LNCaP clone FGC (cell line): ENCODE measurements around the gene TIMP2.

Source experiments
- DNase-seq: peaks from one replicate; pipeline ENCODE4 v3.0.0-alpha.2; 2011; ENCODE audit warnings: low read depth
- H3K4me3 ChIP-seq: 2 replicates; pipeline ENCODE4 v1.5.1; 2011; ENCODE audit warnings: mild to moderate bottlenecking, low read depth, low read length, control low read depth
- CTCF ChIP-seq: IDR thresholded peaks from 2 replicates; pipeline ENCODE4 v1.5.1; 2012; ENCODE audit warnings: mild to moderate bottlenecking; ENCODE audit not compliant: control insufficient read depth, insufficient read depth; ENCODE audit errors: extremely low read depth

The TIMP2 gene

GRCh38 chr17:78897664-78898047 is 27.5 kb downstream of the TIMP2 start:
- H3K4me3 ChIP-seq, result no peak overlapping the region
- no peak for DNase-seq
- no peak for TF ChIP-seq CTCF

GRCh38 chr17:78896834-78897663 is 28.1 kb downstream of the TIMP2 start:
- H3K4me3 ChIP-seq, result no peak overlapping the region
- no peak for TF ChIP-seq CTCF
- DNase-seq, result no peak

- no peak overlapping the region for H3K4me3 ChIP-seq
- DNase-seq, result no peak
- no peak for TF ChIP-seq CTCF
Measured at GRCh38 chr17:78896091-78896833, 28.9 kb downstream of the TIMP2 start.

GRCh38 chr17:78895322-78895721 is 29.9 kb downstream of the TIMP2 start:
- TF ChIP-seq CTCF, result no peak
- H3K4me3 ChIP-seq, result no peak overlapping the region
- no peak for DNase-seq

GRCh38 chr17:78893684-78894083 is 31.5 kb downstream of the TIMP2 start:
- DNase-seq, result no peak
- no peak overlapping the region for H3K4me3 ChIP-seq
- no peak for TF ChIP-seq CTCF

GRCh38 chr17:78892936-78893379 is 32.2 kb downstream of the TIMP2 start:
- H3K4me3 ChIP-seq, result no peak overlapping the region
- no peak for TF ChIP-seq CTCF
- DNase-seq, result no peak

- no peak for TF ChIP-seq CTCF
- no peak overlapping the region for H3K4me3 ChIP-seq
- DNase-seq, result no peak
Measured at GRCh38 chr17:78892520-78892919, 32.7 kb downstream of the TIMP2 start.
